Raji (cell line): ENCODE results near the gene WDR45B.
A peak's percentile ranks its signal among the peaks of the same experiment; 100 is the strongest.

Experiments
- POLR2A ChIP-seq: IDR thresholded peaks from 2 replicates; pipeline ENCODE4 v1.6.1; 2011; ENCODE audit warnings: low read depth, low read length, control low read depth; ENCODE audit not compliant: insufficient read depth

The WDR45B gene

DNA sequence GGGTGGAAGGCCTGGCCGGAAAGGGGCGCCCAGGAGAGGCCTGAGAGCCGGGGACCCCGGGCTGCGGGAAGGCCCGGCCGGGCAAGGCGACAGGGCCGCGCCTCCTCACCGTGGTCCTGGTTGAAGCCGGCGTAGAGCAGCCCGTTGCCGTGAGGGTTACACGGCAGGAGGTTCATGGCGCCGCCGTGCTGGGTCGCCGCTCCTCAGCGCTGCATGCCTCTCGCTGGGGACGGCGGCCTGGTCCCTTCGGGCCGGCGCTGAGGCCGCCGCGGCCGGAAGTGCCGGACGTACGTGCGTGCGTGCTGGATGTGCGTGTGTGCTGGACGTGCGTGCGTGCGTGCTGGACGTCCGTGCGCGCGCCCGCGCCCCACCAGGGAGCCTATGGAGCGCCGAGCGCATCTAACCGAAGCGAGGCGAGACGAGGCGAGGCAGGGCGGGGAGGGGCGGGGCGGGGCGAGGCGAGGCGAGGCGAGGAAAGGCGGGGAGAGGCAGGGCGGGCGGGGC lies at the start of gene WDR45B:
Gene WDR45B (minus strand): TSS at position 280 of the 504 bp plus-strand sequence. CDS start 104 bp downstream, at position 176.
- TF ChIP-seq POLR2A = peak; percentile 97

DNA sequence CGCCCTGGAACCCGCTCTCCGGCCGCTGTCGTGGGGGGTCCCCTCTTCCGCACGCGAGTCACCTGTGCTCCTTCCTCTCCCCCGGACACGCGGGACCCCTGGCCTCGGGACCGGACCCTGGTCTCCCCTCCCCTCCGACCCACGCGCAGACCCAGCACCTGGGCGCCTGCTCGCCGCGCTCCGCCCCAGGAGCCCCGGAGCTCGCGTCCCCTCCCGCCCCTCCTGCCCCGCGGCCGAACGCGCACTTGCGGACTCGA lies 49.5 kb upstream of the WDR45B start:
- no peak for TF ChIP-seq POLR2A

DNA sequence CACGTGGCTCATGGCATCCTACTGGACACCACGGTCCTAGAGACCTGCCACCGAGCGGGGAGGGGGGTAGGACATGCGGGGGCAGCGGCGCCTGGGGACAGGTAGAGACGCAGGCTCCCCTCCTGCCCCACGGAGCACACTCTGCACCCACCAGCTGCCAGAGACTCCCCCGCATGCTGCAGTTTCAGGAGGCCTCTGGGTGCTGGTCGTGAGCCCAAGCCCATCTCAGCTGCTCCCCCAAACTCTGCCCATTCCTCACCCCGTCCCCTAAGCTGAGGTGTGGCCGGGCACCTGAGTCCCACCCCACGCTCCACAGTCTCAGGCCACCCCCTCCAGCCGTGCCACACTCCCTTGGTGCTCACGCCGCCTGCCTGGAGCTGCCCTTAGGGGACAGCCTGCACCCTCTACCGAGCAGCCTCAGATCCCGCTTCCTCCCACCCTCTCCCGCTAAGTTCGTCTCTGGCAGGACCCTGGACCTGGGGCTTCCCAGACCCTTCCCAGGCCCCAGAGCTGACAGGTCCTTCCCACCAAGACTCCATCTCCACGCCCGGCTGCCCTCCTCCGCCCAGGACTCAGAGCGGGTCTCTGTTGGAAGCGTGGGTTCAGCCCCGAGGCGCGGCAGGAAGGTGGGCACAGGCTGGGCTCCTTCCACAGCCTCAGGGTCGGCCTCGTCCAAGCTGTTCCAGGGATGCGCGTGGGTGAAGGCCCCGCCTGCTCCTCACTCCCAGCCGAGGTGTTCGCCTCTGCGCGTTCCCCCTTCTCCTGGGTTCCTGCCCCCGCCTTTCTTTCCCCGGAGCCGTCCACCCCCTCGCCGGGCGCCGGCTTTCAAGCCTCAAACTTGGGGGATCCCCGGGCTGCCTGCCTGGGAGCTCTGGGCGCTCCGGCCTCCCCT lies 48.9 kb upstream of the WDR45B start:
- no peak for TF ChIP-seq POLR2A

DNA sequence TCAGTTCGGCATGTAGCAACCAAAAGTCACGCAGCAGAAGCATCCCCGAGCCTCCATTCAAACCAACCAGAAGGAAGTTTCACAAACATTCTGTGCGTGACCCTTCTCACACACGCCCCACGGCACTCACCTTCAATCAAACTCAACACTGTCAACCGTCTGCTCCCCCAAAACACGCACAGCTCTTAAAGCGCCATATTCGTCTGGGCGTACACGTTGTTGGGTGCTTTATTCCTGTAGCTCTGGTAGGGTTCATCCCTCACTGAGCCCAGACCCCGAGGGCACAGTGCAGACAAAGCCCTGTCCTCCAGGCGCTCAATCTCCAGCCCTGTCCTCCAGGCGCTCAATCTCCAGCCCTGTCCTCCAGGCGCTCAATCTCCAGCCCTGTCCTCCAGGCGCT lies 48.0 kb upstream of the WDR45B start:
- no peak for TF ChIP-seq POLR2A

DNA sequence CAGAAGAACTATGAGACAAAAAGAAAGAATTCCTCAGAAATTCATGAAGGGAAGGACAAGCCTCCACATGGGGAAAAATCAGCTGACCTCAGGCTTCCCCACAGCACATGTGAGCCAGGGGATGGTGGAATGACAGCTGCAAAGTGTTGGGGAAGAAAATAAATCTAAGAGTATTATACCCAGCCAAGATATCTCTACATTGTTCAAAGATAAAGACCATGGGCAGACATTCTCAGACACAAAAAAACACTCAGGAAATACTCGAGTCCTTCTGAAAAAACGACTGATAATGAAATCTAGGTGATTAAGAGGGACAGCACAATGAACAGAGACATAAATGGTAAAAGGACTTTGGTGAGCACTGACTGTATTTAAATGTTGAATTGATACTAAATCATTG lies 46.4 kb upstream of the WDR45B start:
- TF ChIP-seq POLR2A = no peak

DNA sequence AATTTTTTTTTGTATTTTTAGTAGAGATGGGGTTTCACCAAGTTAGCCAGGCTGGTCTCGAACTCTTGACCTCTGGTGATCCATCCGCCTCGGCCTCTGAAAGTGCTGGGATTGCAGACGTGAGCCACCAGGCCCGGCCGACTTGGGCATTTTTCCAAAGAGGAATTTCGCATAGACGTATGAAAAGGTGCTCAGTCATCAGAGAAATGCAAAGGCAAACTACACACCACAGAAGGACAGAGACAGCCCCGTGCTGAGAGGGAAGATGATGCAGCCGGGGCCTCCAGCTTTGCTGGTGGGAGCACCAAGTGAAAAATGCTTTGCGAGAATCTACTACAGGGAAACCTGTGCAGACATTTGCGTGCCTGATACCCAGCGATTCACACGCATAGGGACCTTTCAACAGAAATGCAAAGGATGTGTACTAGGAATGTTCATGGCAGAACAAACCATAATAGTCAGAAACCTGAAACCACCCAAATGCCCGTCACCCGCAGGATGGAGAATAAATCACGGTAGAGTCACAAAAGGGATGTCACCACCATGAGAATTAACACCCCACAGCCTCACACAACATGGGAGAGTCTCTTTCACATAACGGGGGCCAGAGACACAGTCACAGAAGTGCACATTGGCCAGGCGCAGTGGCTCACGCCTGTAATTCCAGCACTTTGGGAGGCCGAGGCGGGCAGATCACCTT lies 45.1 kb upstream of the WDR45B start:
- no peak for TF ChIP-seq POLR2A

DNA sequence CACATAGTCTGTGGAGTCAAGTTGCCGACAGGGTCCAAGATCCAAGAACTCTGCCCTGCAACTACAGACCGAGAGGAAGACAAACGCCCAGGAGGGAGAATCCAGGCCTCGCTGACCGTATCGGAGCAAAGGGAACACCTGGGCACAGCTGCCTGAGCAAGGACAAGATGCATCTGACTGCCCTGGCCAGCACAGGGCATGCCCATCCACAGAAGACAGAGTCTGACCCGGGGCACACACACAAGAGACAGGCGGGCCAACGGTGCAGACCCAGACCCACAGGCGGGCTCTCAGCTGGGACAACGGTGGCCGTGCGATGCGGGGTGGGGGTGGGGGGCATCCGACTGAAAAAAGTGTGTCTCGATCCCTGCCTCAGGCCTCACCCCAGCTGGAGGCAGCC lies 44.0 kb upstream of the WDR45B start:
- no peak for TF ChIP-seq POLR2A

DNA sequence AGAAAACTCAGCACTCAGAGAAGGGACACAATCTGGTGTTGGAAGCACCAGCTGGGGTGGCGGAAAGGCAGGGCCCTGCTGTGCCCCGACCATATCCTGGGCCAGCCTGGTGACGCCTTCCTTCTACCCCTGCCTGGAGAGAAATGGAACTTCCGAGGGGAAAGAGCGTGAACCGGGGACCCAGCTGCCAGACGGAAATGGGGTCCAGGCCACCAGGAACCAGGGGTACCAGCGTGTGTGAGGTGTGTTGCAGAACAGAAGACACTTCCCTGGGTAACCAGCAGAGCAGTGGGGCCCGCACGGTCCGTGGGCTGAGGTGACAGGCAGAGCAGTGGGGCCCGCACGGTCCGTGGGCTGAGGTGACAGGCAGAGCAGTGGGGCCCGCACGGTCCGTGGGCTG lies 43.5 kb upstream of the WDR45B start:
- TF ChIP-seq POLR2A = no peak

DNA sequence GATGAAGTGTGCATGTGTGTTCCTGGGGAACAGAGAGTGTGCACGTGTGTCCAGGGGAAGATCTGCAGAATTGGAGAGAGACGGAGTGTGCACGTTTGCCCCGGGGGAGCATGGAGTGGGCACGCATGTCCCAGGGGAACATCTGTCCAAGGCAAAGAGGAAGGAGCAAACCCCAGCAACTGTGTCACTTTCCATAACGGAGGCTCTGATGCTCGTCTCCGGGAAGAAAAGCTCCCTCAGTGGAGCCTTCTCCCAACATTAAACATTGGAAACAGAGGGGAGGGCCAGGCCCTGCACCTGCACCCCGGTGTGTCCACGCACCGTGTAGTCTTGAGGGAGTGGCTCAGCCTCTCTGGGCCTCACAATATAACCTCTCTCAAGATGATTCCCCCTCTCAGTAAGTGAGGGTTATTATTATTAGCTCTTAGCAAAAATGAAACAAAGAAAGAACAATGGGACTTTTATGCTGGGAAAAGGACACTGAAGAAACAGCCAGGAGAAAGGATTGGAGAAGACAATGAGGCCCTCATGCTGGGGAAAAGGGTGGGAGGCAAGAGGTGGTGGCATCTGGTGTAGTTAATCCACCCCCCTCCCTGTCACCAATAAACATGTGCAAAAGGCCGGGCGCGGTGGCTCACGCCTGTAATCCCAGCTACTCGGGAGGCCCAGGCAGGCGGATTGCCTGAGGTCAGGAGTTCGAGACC lies 42.7 kb upstream of the WDR45B start:
- no peak for TF ChIP-seq POLR2A

DNA sequence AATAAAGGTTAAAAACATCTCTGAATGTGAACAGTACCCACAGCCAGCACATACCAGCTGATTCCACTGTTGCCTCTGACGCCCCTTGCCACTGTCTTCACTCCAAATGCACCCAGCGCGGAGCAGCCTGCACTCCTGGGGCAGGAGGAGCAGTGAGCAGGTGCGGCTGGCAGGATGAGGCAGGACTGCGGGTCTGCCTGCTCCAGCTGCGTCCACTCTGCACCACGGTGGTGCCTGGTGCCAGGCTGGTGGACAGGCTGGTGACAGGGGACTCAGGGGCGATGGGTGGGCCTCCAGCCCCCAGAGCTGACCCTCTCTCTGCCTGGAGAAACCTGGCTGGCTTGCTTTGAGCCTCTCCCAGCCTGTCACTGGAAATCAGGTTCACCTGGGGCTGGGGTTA lies 40.8 kb upstream of the WDR45B start:
- TF ChIP-seq POLR2A = no peak

DNA sequence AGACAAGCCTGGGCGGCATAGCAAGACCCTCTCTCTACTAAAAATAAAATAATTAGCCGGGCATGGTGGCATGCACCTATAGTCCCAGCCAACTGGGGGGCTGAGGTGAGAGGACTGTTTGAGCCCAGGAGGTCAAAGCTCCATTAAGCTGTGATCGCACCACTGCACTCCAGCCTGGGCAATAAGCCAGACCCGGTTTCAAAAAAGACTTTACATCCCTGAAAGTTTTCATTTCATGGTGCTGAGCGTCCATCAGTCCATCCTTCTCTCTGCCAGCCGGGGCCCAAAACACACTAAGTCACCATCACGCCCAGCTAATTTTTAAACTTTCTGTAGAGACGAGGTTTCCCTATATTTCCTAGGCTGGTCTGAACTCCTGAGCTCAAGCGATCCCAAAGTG lies 39.6 kb upstream of the WDR45B start:
- TF ChIP-seq POLR2A = no peak

DNA sequence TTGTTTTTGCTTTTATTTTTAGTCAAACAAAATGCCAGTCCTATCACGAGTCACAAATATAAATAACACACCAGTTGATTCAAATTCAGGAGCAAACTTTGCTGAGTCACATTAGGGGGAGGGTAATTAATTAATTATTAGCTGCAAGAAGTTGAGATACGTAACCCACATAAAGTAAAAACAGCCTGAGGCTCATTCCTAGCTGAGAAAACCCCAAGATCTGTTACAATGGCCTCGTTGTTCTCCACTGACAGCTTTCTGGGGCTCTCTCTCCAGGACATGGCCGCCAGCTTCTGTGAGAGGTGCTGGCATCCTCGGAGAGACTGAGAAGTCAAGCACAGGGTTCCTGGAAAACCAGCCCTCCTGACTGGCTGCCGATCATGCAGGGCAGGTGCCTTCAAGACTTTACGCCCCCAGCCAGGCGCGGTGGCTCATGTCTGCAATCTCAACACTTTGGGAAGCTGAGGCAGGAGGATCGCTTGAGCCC lies 39.2 kb upstream of the WDR45B start:
- TF ChIP-seq POLR2A = no peak

DNA sequence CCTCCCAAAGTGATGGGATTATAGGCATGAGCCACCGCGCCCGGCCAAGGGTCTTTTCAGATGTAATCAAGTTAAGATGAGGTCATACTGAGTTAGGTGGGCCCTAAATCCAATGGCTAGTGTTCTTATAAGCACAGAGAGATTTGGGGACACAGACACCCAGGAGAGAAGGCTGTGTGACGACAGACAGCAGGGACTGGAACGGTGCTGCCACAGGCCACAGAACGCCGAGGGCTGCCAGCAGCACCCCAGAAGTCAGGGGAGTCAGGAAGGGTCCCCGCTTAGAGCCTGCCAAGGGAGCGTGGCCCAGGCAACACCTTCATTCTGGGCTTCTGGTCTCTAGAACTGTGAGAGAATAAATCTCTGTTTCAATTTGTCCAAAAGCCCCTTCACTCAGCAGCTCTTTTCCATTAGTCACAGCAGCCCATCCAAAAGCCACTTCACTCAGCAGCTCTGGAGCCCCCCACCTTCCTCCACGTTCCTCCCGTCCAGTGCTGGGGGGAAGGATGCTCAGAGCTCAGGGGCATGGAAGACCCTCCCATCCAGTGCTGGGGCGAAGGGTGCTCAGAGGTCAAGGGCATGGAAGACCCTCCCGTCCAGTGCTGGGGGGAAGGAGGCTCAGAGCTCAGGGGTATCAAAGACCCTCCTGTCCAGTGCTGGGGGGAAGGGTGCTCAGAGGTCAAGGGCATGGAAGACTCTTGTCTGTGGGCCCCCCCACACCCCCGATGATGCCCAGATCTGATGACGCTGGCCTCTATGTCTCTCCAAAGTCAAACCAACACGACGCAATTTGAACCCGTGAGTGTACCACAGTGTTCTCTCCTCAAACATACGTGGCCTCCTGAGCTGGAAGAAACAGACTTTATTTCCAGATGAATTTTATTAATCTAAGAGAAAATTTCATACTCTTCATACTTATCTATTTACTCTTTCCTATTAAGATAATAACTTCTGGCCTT lies 38.4 kb upstream of the WDR45B start:
- no peak for TF ChIP-seq POLR2A

DNA sequence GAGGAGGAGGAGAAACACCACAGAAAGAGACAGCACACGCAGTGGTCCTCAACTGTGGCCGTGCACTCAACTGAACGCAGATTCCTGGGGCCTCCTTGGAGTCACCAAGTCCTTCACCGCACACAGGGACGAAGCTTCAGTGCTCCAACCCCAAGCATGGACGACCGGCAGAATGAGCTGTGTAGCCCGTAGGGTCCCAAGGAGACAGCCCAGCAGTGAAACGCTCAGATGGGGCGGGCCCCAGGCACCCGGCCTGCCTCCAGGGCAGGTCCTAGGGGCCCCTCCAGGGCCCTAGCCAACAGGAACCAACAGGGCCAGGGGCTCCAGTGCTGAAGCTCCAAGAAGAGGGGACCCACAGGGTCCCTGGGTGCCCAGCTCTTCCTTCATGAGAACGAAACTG lies 37.0 kb upstream of the WDR45B start:
- TF ChIP-seq POLR2A = no peak
